ENCODE results near the gene FIBP.
"Not testable (repeated sequence)": the region's sequence is repeated elsewhere in the genome, so short reads cannot be mapped to it uniquely, and the experiment has no call there.

FIBP gene

GRCh38 chr11:65853246-65853979 lies 34.9 kb downstream of the FIBP start:
- peak; percentile 75 for TF ChIP-seq POLR2A (IDR thresholded peaks at IDR 0.05; ENCODE audit: low read depth, low read length)
- no peak for TF ChIP-seq TAF1 (IDR thresholded peaks at IDR 0.05; ENCODE audit: borderline replicate concordance, low read depth, low read length)
- peak; percentile 19 for TF ChIP-seq POLR2AphosphoS5 (IDR thresholded peaks at IDR 0.05; ENCODE audit: low read depth, low read length)
- DNase-seq (ENCODE audit: insufficient read length) (no peak), FAIRE-seq (no peak)

GRCh38 chr11:65852508-65853245 lies 35.6 kb downstream of the FIBP start:
- TF ChIP-seq TAF1 (IDR thresholded peaks at IDR 0.05; ENCODE audit: borderline replicate concordance, low read depth, low read length) (no peak), POLR2AphosphoS5 (IDR thresholded peaks at IDR 0.05; ENCODE audit: low read depth, low read length) (peak; percentile 48), POLR2A (IDR thresholded peaks at IDR 0.05; ENCODE audit: low read depth, low read length) (peak; percentile 56)
- FAIRE-seq (no peak), DNase-seq (ENCODE audit: insufficient read length) (no peak)

- no peak for FAIRE-seq
- DNase-seq (ENCODE audit: insufficient read length), result no peak
- TF ChIP-seq TAF1 (IDR thresholded peaks at IDR 0.05; ENCODE audit: borderline replicate concordance, low read depth, low read length) (no peak), POLR2A (IDR thresholded peaks at IDR 0.05; ENCODE audit: low read depth, low read length) (peak; percentile 48), POLR2AphosphoS5 (IDR thresholded peaks at IDR 0.05; ENCODE audit: low read depth, low read length) (peak; percentile 52)
These were observed 36.3 kb downstream of the FIBP start for GRCh38 chr11:65851811-65852507.

- peak; percentile 36 for TF ChIP-seq POLR2AphosphoS5 (IDR thresholded peaks at IDR 0.05; ENCODE audit: low read depth, low read length)
- TF ChIP-seq TAF1 (IDR thresholded peaks at IDR 0.05; ENCODE audit: borderline replicate concordance, low read depth, low read length), result no peak
- DNase-seq (ENCODE audit: insufficient read length) (no peak), FAIRE-seq (no peak)
These were observed 37.1 kb downstream of the FIBP start for GRCh38 chr11:65851083-65851579.

- TF ChIP-seq TAF1 (IDR thresholded peaks at IDR 0.05; ENCODE audit: borderline replicate concordance, low read depth, low read length) (no peak), POLR2A (IDR thresholded peaks at IDR 0.05; ENCODE audit: low read depth, low read length) (no peak), POLR2AphosphoS5 (IDR thresholded peaks at IDR 0.05; ENCODE audit: low read depth, low read length) (no peak; the same call in 1 of the 2 replicates)
- DNase-seq (ENCODE audit: insufficient read length), result no peak
These were observed 37.8 kb downstream of the FIBP start for GRCh38 chr11:65850217-65851082.

GRCh38 chr11:65849771-65850216 lies 38.5 kb downstream of the FIBP start:
- FAIRE-seq, result no peak
- TF ChIP-seq POLR2A (IDR thresholded peaks at IDR 0.05; ENCODE audit: low read depth, low read length) (no peak), POLR2AphosphoS5 (IDR thresholded peaks at IDR 0.05; ENCODE audit: low read depth, low read length) (no peak; the same call in 1 of the 2 replicates), TAF1 (IDR thresholded peaks at IDR 0.05; ENCODE audit: borderline replicate concordance, low read depth, low read length) (no peak)
- no peak for DNase-seq (ENCODE audit: insufficient read length)

More at GRCh38 chr11:65850217-65851082, 37.8 kb downstream of the FIBP start:
- FAIRE-seq, result no peak

- no peak for DNase-seq (ENCODE audit: insufficient read length)
- TF ChIP-seq POLR2A (IDR thresholded peaks at IDR 0.05; ENCODE audit: low read depth, low read length) (no peak), TAF1 (IDR thresholded peaks at IDR 0.05; ENCODE audit: borderline replicate concordance, low read depth, low read length) (no peak), POLR2AphosphoS5 (IDR thresholded peaks at IDR 0.05; ENCODE audit: low read depth, low read length) (no peak)
- no peak for FAIRE-seq
These were observed 38.9 kb downstream of the FIBP start for GRCh38 chr11:65849366-65849765.

GRCh38 chr11:65848693-65849092 lies 39.6 kb downstream of the FIBP start:
- FAIRE-seq; DNase-seq (ENCODE audit: insufficient read length): not testable (repeated sequence)

- TF ChIP-seq POLR2A (IDR thresholded peaks at IDR 0.05; ENCODE audit: low read depth, low read length) (no peak), POLR2AphosphoS5 (IDR thresholded peaks at IDR 0.05; ENCODE audit: low read depth, low read length) (no peak), TAF1 (IDR thresholded peaks at IDR 0.05; ENCODE audit: borderline replicate concordance, low read depth, low read length) (no peak)
- DNase-seq (ENCODE audit: insufficient read length) (no peak), FAIRE-seq (no peak)
These were observed 40.5 kb downstream of the FIBP start for GRCh38 chr11:65847746-65848145.

GRCh38 chr11:65844231-65844872 lies 43.9 kb downstream of the FIBP start:
- FAIRE-seq, result no peak

More at GRCh38 chr11:65844231-65844872, 43.9 kb downstream of the FIBP start:
- no peak for DNase-seq (ENCODE audit: insufficient read length)
- no peak for TF ChIP-seq TAF1 (IDR thresholded peaks at IDR 0.05; ENCODE audit: borderline replicate concordance, low read depth, low read length)
- no peak for TF ChIP-seq POLR2A (IDR thresholded peaks at IDR 0.05; ENCODE audit: low read depth, low read length)
- TF ChIP-seq POLR2AphosphoS5 (IDR thresholded peaks at IDR 0.05; ENCODE audit: low read depth, low read length), result no peak

Data from GM12892 (cell line).